Karpas-422 (cell line): Measurements from ENCODE around the gene ALKBH1. TPM values are rescaled to one million over a fixed set of nuclear protein-coding genes. Genes with fewer than 3 reads are reported as not detected.
A peak's percentile ranks its signal among the peaks of the same experiment; 100 is the strongest.
"Not testable (repeated sequence)": the region's sequence is repeated elsewhere in the genome, so short reads cannot be mapped to it uniquely, and the experiment has no call there.

Experiments
- DNase-seq: peaks from one replicate; pipeline ENCODE4 v3.0.0-alpha.2; 2015
- H2AFZ ChIP-seq: fragments of 200-600 bp; sonication (generic); 2 replicates; pipeline ENCODE4 v1.6.1; 2014; ENCODE audit warnings: antibody characterized with exemption, low read length, mixed read lengths
- H3K27ac ChIP-seq: fragments of 200-600 bp; sonication (generic); 2 replicates; pipeline ENCODE4 v1.5.1; 2014; ENCODE audit warnings: mild to moderate bottlenecking, low read length, moderate library complexity
- H3K27me3 ChIP-seq: fragments of 200-600 bp; sonication (generic); 2 replicates; pipeline ENCODE4 v1.6.1; 2014; ENCODE audit warnings: low read length, mixed read lengths
- H3K36me3 ChIP-seq: fragments of 200-600 bp; sonication (generic); 2 replicates; pipeline ENCODE4 v1.6.1; 2014; ENCODE audit warnings: low read length, mixed read lengths; ENCODE audit not compliant: insufficient read depth
- H3K4me1 ChIP-seq: fragments of 200-600 bp; sonication (generic); 2 replicates; pipeline ENCODE4 v1.6.1; 2014; ENCODE audit warnings: mild to moderate bottlenecking, low read length, mixed read lengths
- H3K4me2 ChIP-seq: fragments of 200-600 bp; sonication (generic); 2 replicates; pipeline ENCODE4 v1.6.1; 2014; ENCODE audit warnings: low read length, low read depth, mild to moderate bottlenecking; ENCODE audit not compliant: poor library complexity, severe bottlenecking
- H3K4me3 ChIP-seq: fragments of 200-600 bp; sonication (generic); 2 replicates; pipeline ENCODE4 v1.5.1; 2014; ENCODE audit warnings: mild to moderate bottlenecking, antibody characterized with exemption, low read length, mixed read lengths
- H3K79me2 ChIP-seq: fragments of 200-600 bp; sonication (generic); 2 replicates; pipeline ENCODE4 v1.6.1; 2014; ENCODE audit warnings: mild to moderate bottlenecking, low read length, mixed read lengths
- H3K9ac ChIP-seq: fragments of 200-600 bp; sonication (generic); 2 replicates; pipeline ENCODE4 v1.6.0; 2014; ENCODE audit warnings: low read length
- H3K9me2 ChIP-seq: fragments of 200-600 bp; sonication (generic), shearing (Covaris generic); replicated peaks from 2 replicates; pipeline ENCODE4 v1.6.0; 2014; ENCODE audit warnings: mild to moderate bottlenecking, low read length, moderate library complexity; ENCODE audit not compliant: insufficient read depth
- H3K9me3 ChIP-seq: fragments of 300-700, 200-600 bp; sonication (generic); 2 replicates; pipeline ENCODE4 v1.6.1; 2014; ENCODE audit warnings: low read length, mixed read lengths
- H4K20me1 ChIP-seq: fragments of 200-600 bp; sonication (generic); 2 replicates; pipeline ENCODE4 v1.6.1; 2014; ENCODE audit warnings: mild to moderate bottlenecking, antibody characterized with exemption, low read length, low read depth; ENCODE audit not compliant: insufficient read depth
- total RNA-seq: library from RNA; depleted of rRNA; stranded (reverse); fragments of >200 nt; shearing (Covaris generic); gene quantifications from 2 replicates; pipeline ENCODE4 v1.2.3, GENCODE V29; 2014; ENCODE audit warnings: low replicate concordance

Gene ALKBH1
- total RNA-seq, 1 experiment from 2014 or later = 13.5 TPM

DNA sequence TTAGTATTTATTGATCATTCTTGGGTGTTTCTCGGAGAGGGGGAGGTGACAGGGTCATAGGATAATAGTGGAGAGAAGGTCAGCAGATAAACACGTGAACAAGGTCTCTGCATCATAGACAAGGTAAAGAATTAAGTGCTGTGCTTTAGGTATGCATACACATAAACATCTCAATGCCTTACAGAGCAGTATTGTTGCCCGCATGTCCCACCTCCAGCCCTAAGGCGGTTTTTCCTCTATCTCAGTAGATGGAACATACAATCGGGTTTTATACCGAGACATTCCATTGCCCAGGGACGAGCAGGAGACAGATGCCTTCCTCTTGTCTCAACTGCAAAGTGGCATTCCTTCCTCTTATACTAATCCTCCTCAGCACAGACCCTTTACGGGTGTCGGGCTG lies 46.3 kb downstream of the ALKBH1 start:
- not testable (repeated sequence) for H3K9ac ChIP-seq, H3K4me2 ChIP-seq, H3K4me1 ChIP-seq, H3K79me2 ChIP-seq, H3K9me2 ChIP-seq, H3K27me3 ChIP-seq, H3K9me3 ChIP-seq, H3K27ac ChIP-seq, H3K4me3 ChIP-seq, H4K20me1 ChIP-seq, H2AFZ ChIP-seq, DNase-seq, H3K36me3 ChIP-seq

DNA sequence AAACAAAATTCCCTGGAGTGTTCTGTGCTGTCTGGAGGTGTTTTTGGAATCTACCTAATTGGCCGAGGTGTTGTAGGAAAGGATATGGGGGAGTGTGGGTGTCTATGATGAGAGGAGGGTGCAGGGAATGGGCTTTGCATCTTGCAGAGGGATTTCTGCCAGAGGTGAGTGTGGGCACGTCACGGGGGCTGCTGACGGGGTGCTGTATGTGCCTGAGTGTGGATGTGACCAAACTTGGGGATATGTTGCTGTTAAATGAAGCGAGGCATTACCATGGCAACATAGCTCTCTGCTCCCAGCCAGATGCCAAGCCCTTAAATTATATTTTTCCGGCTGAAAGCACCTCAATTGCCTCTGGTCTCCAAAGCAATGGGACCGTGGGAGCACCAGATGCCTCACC lies 47.1 kb downstream of the ALKBH1 start:
- H3K9ac ChIP-seq = no peak overlapping the region
- no peak overlapping the region for H3K4me3 ChIP-seq
- H3K9me2 ChIP-seq = no peaks in the 10 kb centered on the region
- H3K79me2 ChIP-seq = no peaks in the 10 kb centered on the region
- no peak overlapping the region for H3K4me2 ChIP-seq
- H2AFZ ChIP-seq = no peak overlapping the region
- H3K27me3 ChIP-seq = no peaks in the 10 kb centered on the region
- DNase-seq = no peak
- H3K4me1 ChIP-seq = no peaks in the 10 kb centered on the region
- no peaks in the 10 kb centered on the region for H4K20me1 ChIP-seq
- H3K36me3 ChIP-seq = no peaks in the 10 kb centered on the region
- no peak overlapping the region for H3K27ac ChIP-seq
- no peaks in the 10 kb centered on the region for H3K9me3 ChIP-seq

DNA sequence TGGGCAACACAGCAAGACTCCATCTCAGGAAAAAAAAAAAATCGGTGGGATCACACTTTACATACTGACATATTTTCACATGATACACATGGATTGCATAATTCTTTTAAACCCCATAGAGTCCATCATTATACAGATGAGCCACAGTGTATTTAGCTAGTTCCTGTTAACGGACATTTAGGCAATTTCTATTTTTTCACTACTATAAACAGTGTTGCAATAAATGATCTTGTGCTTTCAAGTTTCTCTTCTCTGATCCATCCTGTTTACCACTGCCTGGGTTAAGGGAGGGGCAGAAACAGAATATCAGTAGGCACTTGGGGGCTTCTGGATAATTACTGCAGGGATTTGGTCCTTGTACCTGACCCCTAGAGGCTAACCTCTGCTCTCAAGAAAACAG lies 48.0 kb downstream of the ALKBH1 start:
- H3K9me3 ChIP-seq = no peaks in the 10 kb centered on the region
- no peaks in the 10 kb centered on the region for H3K9me2 ChIP-seq
- H3K4me1 ChIP-seq = no peaks in the 10 kb centered on the region
- H2AFZ ChIP-seq = no peak overlapping the region
- H3K4me3 ChIP-seq = no peak overlapping the region
- H3K27me3 ChIP-seq = no peaks in the 10 kb centered on the region
- no peaks in the 10 kb centered on the region for H4K20me1 ChIP-seq
- no peak overlapping the region for H3K27ac ChIP-seq
- H3K4me2 ChIP-seq = no peak overlapping the region
- DNase-seq = no peak
- no peak overlapping the region for H3K9ac ChIP-seq
- no peaks in the 10 kb centered on the region for H3K79me2 ChIP-seq
- H3K36me3 ChIP-seq = no peaks in the 10 kb centered on the region

DNA sequence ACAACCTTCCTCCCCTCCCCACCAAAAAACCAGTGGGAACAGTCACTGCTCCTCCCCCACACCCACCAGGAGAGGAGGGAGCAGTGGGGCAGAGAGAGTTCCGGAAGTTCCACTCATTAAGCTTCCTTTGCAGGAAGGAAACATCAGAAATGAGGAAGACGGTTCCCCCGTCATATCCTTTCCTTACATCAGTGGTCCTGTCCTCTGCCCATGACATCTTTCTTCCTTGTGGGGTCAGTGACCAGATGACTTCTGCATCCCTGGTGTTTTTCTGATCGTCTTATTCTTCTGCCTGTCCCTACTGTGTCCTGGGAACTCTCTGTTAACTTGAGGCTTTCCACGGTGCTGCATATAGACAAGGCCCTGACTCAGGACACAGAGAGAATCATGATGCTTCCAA lies 50.5 kb downstream of the ALKBH1 start:
- H3K4me2 ChIP-seq = no peak overlapping the region
- H4K20me1 ChIP-seq = no peaks in the 10 kb centered on the region

DNA sequence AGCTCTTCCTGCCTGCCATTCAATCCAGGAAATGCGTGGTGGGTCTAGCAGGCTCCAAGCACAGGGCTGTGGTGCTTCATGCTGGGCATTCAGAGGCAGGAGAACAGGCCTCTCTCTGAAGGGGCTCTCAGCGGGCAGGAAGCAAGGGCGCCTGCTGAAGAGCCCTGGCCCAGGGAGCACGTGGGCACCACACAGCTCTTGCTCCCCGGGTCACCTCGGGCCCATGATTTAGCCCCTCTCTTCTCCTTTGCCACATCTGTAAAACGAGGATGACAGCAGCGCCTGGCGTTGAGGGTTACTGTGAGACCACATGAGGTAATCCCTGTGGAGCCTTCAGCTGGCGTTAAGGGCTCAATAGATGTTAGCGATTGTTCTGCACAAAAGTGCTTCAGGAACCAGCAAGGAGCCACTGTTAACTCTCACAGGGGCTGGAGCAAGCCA lies 53.8 kb downstream of the ALKBH1 start:
- H3K9me2 ChIP-seq = no peaks in the 10 kb centered on the region
- no peaks in the 10 kb centered on the region for H3K9me3 ChIP-seq
- peak overlapping the region; percentile 25; the same call in 1 of the 2 replicates for H2AFZ ChIP-seq
- H3K9ac ChIP-seq = 0 out of 2 replicates have a peak overlapping the region, but pooled peaks have one; percentile 6
- H3K4me3 ChIP-seq = no peak overlapping the region
- no peak overlapping the region for H3K4me2 ChIP-seq
- no peaks in the 10 kb centered on the region for H4K20me1 ChIP-seq
- H3K27ac ChIP-seq = no peak overlapping the region
- no peaks in the 10 kb centered on the region for H3K27me3 ChIP-seq
- H3K79me2 ChIP-seq = no peaks in the 10 kb centered on the region
- no peak for DNase-seq
- peaks cover 8% of the 10 kb centered on the region for H3K4me1 ChIP-seq
- no peaks in the 10 kb centered on the region for H3K36me3 ChIP-seq

More for the DNA sequence above, 50.5 kb downstream of the ALKBH1 start:
- no peak overlapping the region for H3K4me3 ChIP-seq
- H3K9me2 ChIP-seq = no peaks in the 10 kb centered on the region
- no peaks in the 10 kb centered on the region for H3K79me2 ChIP-seq
- DNase-seq = no peak
- no peaks in the 10 kb centered on the region for H3K9me3 ChIP-seq
- no peak overlapping the region for H3K27ac ChIP-seq
- no peak overlapping the region for H2AFZ ChIP-seq
- H3K4me1 ChIP-seq = peaks cover 8% of the 10 kb centered on the region
- H3K36me3 ChIP-seq = no peaks in the 10 kb centered on the region
- no peaks in the 10 kb centered on the region for H3K27me3 ChIP-seq
- no peak overlapping the region for H3K9ac ChIP-seq

DNA sequence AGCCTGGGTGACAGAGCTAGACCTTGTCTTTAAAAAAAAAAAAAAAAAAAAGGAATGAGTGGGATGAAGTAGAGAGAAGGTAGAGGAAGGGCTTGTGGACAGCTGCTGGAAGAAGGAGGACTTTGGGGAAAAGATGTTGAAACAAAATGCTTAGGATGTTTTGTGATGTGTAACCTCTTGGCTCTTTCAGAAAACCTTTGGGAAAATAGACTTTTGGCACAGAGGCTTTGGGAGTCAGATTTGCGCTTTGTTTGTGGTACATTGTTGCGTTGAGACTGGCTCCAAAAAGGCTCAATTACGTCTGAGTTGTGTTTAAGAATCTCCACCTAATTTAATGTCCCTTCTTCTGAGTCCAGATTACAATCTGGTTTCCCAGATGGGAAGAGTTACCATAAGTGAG lies 58.5 kb downstream of the ALKBH1 start:
- H3K36me3 ChIP-seq = no peaks in the 10 kb centered on the region
- H3K4me3 ChIP-seq = no peak overlapping the region
- no peak for DNase-seq
- no peaks in the 10 kb centered on the region for H3K9me2 ChIP-seq
- H3K4me2 ChIP-seq = no peak overlapping the region
- H4K20me1 ChIP-seq = no peaks in the 10 kb centered on the region
- no peaks in the 10 kb centered on the region for H3K79me2 ChIP-seq
- H3K27ac ChIP-seq = no peak overlapping the region
- peaks cover 8% of the 10 kb centered on the region for H3K4me1 ChIP-seq
- H3K9me3 ChIP-seq = no peaks in the 10 kb centered on the region
- no peak overlapping the region for H3K9ac ChIP-seq
- H2AFZ ChIP-seq = no peak overlapping the region
- H3K27me3 ChIP-seq = no peaks in the 10 kb centered on the region

DNA sequence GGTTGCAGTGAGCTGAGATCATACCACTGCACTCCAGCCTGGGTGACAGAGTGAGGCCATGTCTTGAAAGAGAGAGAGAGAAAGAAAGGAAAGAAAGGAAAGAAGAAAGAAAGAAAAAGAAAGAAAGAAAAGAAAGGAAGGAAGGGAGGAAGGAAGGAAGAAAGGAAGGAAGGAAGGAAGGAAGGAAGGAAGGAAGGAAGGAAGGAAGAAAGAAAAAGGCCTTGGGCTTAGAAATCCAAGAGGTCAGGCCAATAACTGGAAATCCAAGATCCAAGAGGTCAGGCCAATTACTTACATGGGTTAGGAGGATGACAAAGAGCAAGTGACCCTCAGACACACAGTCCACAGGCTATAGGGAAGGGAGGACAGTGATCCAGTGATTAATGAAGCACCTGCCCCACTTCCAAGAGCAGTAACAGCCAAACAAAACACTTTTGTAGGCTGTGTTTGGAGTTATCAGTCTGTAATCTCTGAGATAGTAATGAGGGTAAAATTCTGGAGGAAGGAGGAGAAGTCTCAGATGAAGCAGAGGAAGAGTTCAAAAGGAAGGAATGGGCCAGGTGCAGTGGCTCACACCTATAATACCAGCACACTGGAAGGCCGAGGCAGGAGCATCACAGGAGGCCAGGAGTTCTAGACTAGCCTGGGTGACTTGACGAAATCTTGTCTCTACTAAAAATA lies 59.2 kb downstream of the ALKBH1 start:
- Histone ChIP-seq H4K20me1 (no peaks in the 10 kb centered on the region), H3K9ac (no peak overlapping the region), H3K4me1 (peaks cover 3% of the 10 kb centered on the region), H2AFZ (no peak overlapping the region), H3K79me2 (no peaks in the 10 kb centered on the region), H3K4me2 (no peak overlapping the region), H3K27ac (no peak overlapping the region), H3K9me3 (no peaks in the 10 kb centered on the region), H3K4me3 (no peak overlapping the region), H3K27me3 (no peaks in the 10 kb centered on the region), H3K36me3 (no peaks in the 10 kb centered on the region), H3K9me2 (no peaks in the 10 kb centered on the region)
- no peak for DNase-seq

DNA sequence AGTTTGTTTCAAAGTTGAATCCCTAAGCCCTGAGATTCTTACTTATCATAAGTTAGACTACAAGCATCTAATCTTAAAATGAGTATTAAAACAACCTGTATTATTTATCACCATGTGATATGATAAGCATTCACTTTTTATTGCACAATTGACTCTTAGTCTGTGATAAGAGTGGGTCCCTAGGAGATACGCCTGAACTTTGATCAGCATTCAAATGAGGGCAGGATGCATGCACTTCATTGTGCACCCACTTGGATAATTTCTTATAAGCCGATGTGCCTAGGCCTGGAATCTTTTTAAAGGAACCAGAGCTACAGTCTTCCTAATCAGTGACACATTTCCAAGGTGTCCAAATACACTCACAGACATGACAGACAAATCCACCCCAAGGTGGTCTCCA lies 60.0 kb downstream of the ALKBH1 start:
- H3K27ac ChIP-seq = no peak overlapping the region
- no peaks in the 10 kb centered on the region for H3K36me3 ChIP-seq
- H2AFZ ChIP-seq = no peak overlapping the region
- no peaks in the 10 kb centered on the region for H4K20me1 ChIP-seq
- DNase-seq = no peak
- H3K9ac ChIP-seq = no peak overlapping the region
- H3K27me3 ChIP-seq = no peaks in the 10 kb centered on the region
- no peak overlapping the region for H3K4me2 ChIP-seq
- no peaks in the 10 kb centered on the region for H3K4me1 ChIP-seq
- H3K4me3 ChIP-seq = no peak overlapping the region
- no peaks in the 10 kb centered on the region for H3K9me2 ChIP-seq
- H3K9me3 ChIP-seq = no peaks in the 10 kb centered on the region
- H3K79me2 ChIP-seq = no peaks in the 10 kb centered on the region
